Measurements from ENCODE around the gene CARMIL1.

- TF ChIP-seq POLR2A (IDR thresholded peaks at IDR 0.05) (no peak), POLR2AphosphoS5 (IDR thresholded peaks at IDR 0.05) (no peak)
- TF ChIP-seq, protein P1, sequence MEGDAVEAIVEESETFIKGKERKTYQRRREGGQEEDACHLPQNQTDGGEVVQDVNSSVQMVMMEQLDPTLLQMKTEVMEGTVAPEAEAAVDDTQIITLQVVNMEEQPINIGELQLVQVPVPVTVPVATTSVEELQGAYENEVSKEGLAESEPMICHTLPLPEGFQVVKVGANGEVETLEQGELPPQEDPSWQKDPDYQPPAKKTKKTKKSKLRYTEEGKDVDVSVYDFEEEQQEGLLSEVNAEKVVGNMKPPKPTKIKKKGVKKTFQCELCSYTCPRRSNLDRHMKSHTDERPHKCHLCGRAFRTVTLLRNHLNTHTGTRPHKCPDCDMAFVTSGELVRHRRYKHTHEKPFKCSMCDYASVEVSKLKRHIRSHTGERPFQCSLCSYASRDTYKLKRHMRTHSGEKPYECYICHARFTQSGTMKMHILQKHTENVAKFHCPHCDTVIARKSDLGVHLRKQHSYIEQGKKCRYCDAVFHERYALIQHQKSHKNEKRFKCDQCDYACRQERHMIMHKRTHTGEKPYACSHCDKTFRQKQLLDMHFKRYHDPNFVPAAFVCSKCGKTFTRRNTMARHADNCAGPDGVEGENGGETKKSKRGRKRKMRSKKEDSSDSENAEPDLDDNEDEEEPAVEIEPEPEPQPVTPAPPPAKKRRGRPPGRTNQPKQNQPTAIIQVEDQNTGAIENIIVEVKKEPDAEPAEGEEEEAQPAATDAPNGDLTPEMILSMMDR (IDR thresholded peaks at IDR 0.05 in 8 of 11, conservative IDR thresholded peaks at IDR 0.05 in 3 of 11), result no peak
Observed at GRCh38 chr6:25365154-25365553, 86.0 kb downstream of the CARMIL1 start.

Data from spleen (tissue), 7 donors.